DMS153 treated with DMSO at 0.1 percent for 48 hours (cell line): ENCODE measurements around the gene TBCD.
A peak's percentile ranks its signal among the peaks of the same experiment; 100 is the strongest.

ENCODE experiments used
- DNase-seq: peaks from one replicate; lab custom pipeline; 2025; ENCODE audit not compliant: unreplicated experiment; lab: John Stamatoyannopoulos, UW

The TBCD gene

DNA sequence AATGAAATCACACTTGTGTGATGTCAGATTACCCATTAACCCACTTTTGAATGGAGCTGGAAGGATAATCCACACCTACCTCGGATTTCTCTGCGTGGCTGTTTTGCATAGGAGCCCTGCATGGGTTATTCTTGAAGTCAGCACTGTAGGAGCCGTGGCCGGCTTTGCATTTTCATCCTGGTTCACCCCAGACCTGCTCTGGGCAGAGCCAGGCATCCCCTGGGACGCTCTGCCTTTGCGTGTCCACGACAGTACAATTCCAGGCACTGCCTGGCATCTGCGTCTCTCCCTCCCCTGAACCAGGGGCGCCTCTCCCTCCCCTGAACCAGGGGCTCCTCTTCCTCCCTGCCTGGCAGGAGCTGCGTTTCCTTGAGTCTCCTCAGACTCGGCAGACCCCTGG, 117.7 kb downstream of the TBCD start:
- no peak for DNase-seq

DNA sequence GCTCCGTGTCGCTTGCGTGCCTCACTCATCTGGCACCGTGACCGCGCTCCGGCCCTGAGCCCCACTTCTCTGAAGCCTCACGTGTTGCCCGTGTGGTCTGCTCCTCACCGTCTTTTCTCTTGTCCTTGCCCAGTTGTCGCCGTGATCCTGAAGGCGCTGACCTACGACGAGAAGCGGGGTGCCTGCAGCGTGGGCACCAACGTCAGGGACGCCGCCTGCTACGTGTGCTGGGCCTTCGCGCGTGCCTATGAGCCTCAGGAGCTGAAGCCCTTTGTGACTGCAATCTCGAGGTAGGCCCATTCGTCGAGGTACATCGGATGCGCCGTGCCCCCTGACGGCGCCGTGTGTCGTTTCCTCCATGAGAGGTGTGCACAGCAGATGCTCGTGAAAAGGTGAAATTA, 118.2 kb downstream of the TBCD start:
- DNase-seq, result no peak

GRCh38 chr17:82870541-82870940, 118.7 kb downstream of the TBCD start:
- no peak for DNase-seq

DNA sequence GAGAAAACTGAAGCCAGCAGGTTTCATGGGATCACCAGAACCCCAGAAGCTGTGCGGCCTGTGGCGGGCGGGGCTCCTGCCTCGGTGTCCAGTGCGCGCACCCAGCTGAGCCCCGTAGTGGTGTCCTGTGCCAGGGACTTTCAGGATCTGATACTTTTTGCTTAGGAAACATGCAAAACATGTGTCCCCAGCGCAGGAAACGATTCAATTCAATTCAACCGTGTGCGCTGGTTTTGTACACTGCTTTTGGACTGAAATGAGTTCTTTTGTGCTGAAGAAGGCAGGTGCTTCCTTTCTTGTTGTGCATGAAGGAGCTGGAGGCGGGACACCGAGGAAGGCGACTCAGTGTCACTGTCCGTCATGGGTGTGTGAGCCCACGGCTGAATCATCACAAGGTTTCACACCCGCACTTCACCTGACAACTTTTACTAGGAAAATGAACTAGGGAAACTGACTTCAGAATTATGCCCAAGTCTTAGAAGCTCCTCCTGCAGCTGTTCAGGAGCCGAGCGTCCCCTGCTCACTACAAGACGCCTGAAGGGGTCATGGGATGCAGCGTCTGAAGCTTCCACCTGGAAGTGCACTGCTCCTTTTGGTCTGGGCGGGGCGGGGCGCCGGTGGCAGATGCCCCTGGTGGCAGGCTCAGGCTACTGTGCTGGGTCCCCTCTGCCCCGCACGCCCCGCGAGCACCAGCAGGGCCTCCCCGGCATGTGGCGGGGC, 119.4 kb downstream of the TBCD start:
- DNase-seq, result no peak

GRCh38 chr17:82871776-82872561, 120.1 kb downstream of the TBCD start:
- no peak for DNase-seq

DNA sequence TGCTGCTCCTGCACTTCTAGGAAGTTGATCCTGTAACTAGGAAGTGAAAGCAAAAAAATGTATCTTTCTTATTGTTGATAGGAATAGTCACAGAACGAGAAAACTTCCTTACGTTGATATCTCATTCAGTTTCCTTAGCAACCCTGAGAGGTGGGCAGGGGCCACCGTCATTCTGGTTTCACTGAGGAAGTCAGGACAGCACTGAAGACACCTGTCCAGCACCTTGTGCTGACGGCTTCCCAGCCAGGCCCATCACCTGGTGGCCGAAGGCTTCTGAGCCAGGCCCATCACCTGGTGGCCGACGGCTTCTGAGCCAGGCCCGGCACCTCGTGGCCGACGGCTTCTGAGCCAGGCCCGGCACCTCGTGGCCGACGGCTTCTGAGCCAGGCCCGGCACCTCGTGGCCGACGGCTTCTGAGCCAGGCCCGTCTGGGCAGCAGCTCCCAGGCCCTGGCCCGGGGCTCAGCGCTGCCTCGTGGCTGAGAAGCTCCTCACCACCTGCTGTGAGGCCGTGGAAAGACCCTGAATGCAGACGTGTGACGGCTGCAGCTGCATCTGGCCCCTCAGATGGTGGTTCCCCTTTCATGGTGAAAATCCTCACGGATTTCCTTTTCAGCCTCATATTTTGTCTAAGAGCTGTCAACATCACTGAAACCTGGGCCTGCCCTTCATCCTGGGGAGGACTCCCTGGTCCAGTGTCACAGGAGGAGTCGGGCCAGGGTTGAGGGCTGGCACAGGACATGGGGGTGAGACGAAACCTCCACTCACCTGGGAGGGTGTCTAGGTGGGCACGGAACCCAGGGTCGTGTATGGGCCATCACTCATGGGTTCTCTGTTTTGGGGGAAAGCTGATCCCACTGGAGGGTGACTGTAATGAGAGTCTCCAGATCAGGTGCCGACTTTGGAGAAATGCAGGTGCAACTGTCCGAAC, 121.0 kb downstream of the TBCD start:
- no peak for DNase-seq

- no peak for DNase-seq
Observed at GRCh38 chr17:82873521-82873920, 121.7 kb downstream of the TBCD start.

DNA sequence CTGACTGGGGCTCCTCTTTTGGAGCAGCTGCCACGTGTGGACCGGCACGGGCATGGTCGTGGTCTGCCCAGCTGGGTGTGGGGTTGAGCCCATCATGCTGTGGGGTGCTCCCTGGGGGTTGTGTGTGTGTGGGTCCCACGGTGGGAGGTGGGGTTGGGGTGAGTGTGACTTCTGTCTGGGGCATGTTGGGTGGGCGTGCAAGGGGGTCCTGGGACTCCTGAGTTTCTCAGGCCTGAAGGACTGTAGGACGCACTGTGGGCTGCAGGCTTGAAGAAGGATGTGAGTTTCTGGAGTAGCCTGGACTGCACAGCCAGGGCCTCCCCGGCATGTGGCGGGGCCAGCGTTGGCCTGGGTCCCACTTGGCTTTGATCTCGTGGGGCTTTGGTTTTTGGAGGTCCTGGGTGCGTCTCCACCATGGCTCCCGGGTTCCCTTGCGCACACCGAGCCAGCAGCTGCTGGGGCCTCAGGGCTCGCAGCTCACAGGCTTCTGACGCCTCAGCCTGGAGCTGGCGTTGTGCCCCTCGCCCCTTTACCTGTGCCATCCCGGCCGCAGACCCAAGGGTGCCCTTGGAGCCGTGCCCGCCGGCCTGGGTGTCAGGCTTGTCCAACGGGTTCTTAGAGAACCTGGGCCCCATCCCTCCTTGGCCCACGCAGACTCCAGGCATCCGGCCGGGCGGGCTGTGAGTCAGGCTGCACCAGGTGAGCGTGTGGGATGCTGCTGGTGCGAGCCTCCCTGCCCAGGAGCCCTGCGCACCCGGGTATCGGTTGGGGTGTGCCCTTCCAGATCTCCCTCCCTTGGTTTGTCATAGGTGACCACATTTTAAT, 122.4 kb downstream of the TBCD start:
- DNase-seq, result no peak

DNA sequence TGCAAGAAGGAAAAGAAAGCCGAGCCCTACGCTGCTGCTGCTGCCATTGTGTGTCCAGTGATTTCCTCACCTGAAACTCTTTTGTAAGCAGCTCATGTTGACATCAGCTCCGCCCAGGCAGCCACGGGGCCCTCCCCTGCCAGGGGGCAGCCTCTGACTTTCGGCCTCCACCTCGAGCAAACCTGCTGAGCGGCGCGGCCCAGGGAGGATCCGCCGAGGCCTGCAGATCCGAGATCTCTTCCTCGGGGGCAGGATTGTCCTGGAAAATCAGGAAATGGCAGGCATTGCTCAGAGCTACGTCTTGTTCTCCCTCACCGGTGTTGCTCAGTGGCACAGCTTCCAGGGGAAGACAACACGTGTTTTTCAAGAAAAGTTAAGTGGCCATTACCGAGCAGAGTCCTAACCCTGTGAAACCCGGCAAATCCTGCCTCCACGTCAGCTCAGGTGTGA, 123.6 kb downstream of the TBCD start:
- peak; percentile 17 for DNase-seq

DNA sequence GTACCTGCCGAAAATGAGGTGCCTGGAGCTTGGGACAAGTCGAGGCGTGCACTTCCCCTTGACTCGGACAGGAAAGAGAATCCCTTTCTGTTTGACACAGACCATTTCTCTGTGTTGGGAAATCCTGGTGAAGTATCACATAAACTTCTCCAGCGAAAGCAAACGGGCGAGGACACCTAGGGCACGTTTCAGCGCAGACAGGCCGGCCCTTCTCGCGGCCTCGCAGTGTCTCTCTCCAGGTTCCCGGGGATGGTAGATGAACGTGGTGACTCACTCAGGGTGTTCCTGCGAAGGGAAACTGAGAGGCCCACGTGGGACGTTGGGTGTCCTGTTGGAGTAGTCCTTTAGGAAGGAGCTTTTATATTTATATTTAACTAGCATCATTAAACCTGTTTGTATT, 124.3 kb downstream of the TBCD start:
- DNase-seq, result no peak

- peak; percentile 13 for DNase-seq
Observed at GRCh38 chr17:82876602-82877379, 124.9 kb downstream of the TBCD start.

DNA sequence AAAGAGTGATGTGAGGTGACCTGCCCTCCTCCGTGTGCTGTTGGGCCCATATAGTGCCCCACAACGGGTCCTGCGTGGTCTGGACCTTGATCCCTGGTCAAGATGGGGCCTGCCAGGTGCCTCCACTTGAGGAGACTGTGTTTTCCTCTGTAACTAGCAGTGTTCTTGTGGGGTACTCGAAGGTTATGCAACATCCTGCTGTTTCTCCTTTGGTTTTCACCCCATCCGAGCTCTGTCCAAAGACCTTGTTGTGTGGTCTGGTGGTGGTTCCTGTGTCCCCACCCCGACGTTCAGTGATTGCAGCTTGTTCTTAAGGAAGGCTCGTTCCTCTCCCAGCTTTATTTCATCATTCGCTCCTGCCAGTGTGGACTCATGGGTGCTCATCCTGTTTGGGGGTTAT, 126.7 kb downstream of the TBCD start:
- no peak for DNase-seq

- DNase-seq, result no peak
Observed at GRCh38 chr17:82879241-82879640, 127.4 kb downstream of the TBCD start.

DNA sequence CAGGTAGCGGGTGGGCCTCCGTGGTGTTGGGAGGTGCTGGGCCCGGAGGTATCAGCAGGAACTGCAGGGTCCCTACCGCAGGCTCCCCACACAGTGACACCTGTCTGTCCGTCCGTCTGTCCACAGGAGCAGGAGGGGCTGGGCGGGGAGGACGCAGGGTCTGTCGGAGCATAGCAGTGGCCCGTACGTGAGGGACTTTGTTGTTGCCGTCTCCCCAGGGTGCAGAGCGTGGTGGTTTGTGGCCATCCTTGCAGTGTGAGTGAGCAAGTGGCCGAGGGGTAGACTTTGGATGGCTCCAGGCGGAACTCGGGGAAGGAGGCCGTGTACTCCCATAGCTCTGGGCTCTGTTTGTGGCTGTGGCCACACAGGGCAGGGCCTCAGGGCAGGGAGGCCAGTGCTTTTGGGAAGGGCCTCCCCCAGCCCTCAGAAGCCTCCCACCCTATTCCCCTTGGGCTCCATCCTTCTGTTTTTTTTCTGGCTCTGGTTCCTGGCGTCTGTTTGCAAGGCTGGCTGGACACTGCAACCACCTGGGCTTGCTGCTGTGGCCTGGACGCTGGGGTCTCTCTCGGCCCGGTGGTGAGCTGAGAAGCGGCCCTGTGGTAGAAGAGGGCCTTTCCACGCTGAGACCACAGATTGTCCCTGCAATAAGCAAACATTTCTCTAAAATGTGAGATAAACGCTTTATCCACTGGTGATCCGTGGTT, 128.9 kb downstream of the TBCD start:
- no peak for DNase-seq

- no peak for DNase-seq
Observed at GRCh38 chr17:82881324-82881823, 129.5 kb downstream of the TBCD start.

DNA sequence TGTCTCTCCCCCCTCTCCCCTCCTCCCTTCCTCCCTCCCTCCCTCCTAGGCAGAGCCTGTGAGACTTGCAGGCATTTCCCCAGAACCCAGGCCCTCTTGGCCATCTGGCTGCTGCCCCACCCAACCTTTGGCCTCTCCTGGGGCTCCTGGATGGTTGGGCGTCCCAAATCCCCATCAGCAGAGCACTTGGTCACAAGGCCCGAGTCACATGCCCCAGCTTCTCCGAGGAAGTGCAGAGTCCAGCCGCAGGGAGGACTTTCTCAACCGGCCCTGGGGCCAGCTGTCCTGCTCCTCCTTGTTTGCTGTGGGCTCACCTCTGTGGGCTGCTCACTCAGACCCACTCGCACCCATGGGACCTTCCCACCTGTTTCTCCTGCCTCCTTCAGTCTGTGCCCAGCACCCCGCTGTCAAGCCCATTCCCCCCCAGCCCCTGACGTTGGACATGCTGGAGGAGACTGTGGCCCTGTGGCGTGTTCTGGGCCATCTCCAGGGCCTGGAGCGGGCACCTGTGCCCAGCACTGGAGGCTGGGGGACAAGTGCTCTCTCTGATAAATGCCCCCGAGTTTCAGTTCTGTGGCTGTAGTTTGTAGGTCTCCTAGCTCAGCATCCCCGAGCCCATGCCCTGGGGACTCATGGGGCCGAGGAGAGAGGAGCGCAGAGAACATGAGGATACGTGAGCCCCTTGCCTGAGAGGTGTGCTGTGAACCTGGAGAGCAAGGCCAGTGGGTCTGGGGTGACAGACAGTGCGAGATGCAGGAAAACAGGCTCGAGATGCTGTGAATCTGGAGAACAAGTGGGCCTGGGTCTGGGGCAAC, 130.2 kb downstream of the TBCD start:
- DNase-seq, result no peak

GRCh38 chr17:82882715-82883418, 131.0 kb downstream of the TBCD start:
- DNase-seq, result peak; percentile 52
